ENCODE data around the gene ITGA1. TPM values are rescaled to one million over a fixed set of nuclear protein-coding genes. Genes with fewer than 3 reads are reported as not detected.
A peak's percentile ranks its signal among the peaks of the same experiment; 100 is the strongest.

ITGA1 gene
- total RNA-seq, 5 donors from 2014 or later (not counting 1 experiment from before 2014, with no cell fraction given) = 2.9 to 13.0 (median 6.8) TPM

GRCh38 chr5:52786391-52786790 lies 1.3 kb upstream of the ITGA1 start:
- H3K9me3 ChIP-seq = no peaks in the 10 kb centered on the region
- H3K36me3 ChIP-seq (ENCODE audit: control insufficient read depth in 2 of 2, extremely low read depth in 1 of 2, insufficient read depth in 1 of 2, low read length in 1 of 2) = no peaks in the 10 kb centered on the region
- WGBS (ENCODE audit: insufficient coverage) = no CpG with 5 or more reads among the region's 4 CpGs
- ChIA-PET POLR2A (no interaction called here), CTCF (interaction anchor here (0.6 to 1.9 kb wide), 4 partner anchors 13 to 131 kb away, joined by 3 to 13 read pairs (median 6); no protein-coding TSS in a partner anchor)
- DNase-seq (no peak), ATAC-seq (replicated peaks in 1 of 4) (no peak)
- no peaks in the 10 kb centered on the region for H3K9me3 Mint-ChIP-seq
- H3K27ac ChIP-seq (ENCODE audit: low read length) = no peak overlapping the region
- H3K4me1 ChIP-seq (ENCODE audit: control insufficient read depth in 1 of 2, extremely low read depth in 1 of 2, insufficient read depth in 2 of 2, low read length in 2 of 2) = peaks cover 14 to 17% of the 10 kb centered on the region in 2 experiments
- H3K27me3 ChIP-seq (replicated peaks in 1 of 2; ENCODE audit: control insufficient read depth in 2 of 2, extremely low read depth in 1 of 2, insufficient read depth in 2 of 2, low read length in 1 of 2) = peaks cover 0 to 9% of the 10 kb centered on the region in 2 experiments
- H3K36me3 Mint-ChIP-seq = no peaks in the 10 kb centered on the region
- H3K27me3 Mint-ChIP-seq = peaks cover 0 to 10% of the 10 kb centered on the region in 2 donors
- H3K4me1 Mint-ChIP-seq = peaks cover 20 to 40% (median 29%) of the 10 kb centered on the region in 3 donors
- H3K4me3 Mint-ChIP-seq = peak overlapping the region in 2 of 3 donors; percentile 19 to 93
- H3K4me3 ChIP-seq (ENCODE audit: control insufficient read depth in 1 of 2, extremely low read depth in 1 of 2, low read length in 1 of 2) = no peak overlapping the region
- peak overlapping the region in 1 of 2 donors; percentile 9 for H3K27ac Mint-ChIP-seq

DNA sequence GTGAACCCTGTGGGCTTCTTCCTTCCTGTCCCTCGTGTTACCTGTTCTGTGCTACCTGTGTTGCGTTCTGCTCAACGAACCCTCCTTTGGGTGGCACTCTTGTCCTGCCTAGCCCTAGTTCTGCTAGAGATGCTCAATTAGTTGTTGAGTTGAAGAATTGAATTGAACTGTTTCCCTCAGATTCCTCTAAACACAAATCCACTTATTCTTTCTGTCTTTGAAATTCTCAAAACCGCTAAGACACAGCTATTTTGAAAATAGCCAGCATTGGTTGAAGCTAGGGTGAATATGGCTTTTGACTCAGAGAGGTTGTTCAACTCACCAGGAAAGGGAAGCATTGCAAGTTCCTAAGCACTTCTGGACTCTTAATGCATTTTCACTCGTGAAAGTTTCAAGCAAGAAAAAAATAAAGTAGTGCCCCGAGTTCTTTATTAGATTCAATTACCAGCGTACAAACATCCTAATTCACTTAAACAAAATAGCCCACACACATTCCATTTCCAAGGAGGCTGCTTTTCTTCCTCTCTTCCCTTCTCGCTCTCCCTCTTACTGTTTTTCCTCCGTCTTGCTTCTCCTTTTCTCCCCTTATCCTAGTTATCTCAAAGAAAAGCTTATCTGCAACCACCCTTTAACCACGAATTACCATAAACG lies 642 bp upstream of the ITGA1 start:
- ATAC-seq (replicated peaks in 1 of 4) = peak; percentile 56 to 75 (median 68)
- DNase-seq = peak in 33 of 35 experiments; percentile 9 to 68 (median 33)
- peak overlapping the region; percentile 74 to 96 for H3K4me3 ChIP-seq (ENCODE audit: control insufficient read depth in 1 of 2, extremely low read depth in 1 of 2, low read length in 1 of 2)
- no peaks in the 10 kb centered on the region for H3K9me3 ChIP-seq
- H3K4me1 ChIP-seq (ENCODE audit: control insufficient read depth in 1 of 2, extremely low read depth in 1 of 2, insufficient read depth in 2 of 2, low read length in 2 of 2) = peaks cover 14 to 17% of the 10 kb centered on the region in 2 experiments
- H3K36me3 Mint-ChIP-seq = no peaks in the 10 kb centered on the region
- H3K4me3 Mint-ChIP-seq = peak overlapping the region; percentile 85 to 93 (median 87)
- POLR2A ChIA-PET = interaction anchor here in 1 of 2 donors (1.0 kb wide), 1 partner anchor 13 kb away, joined by 4 read pairs; no protein-coding TSS in a partner anchor
- H3K9me3 Mint-ChIP-seq = no peaks in the 10 kb centered on the region
- no peaks in the 10 kb centered on the region for H3K36me3 ChIP-seq (ENCODE audit: control insufficient read depth in 2 of 2, extremely low read depth in 1 of 2, insufficient read depth in 1 of 2, low read length in 1 of 2)
- peaks cover 0 to 9% of the 10 kb centered on the region in 2 experiments for H3K27me3 ChIP-seq (replicated peaks in 1 of 2; ENCODE audit: control insufficient read depth in 2 of 2, extremely low read depth in 1 of 2, insufficient read depth in 2 of 2, low read length in 1 of 2)
- CTCF ChIA-PET = interaction anchor here (0.6 to 1.9 kb wide), 15 partner anchors 8 to 131 kb away, joined by 3 to 13 read pairs (median 3); no protein-coding TSS in a partner anchor
- H3K27ac ChIP-seq (ENCODE audit: low read length) = no peak overlapping the region
- peak overlapping the region; percentile 71 to 81 for H3K27ac Mint-ChIP-seq
- H3K4me1 Mint-ChIP-seq = peaks cover 20 to 40% (median 29%) of the 10 kb centered on the region in 3 donors
- WGBS (ENCODE audit: insufficient coverage) = 10% methylated on average over 5 of the region's 11 CpGs
- peaks cover 0 to 10% of the 10 kb centered on the region in 2 donors for H3K27me3 Mint-ChIP-seq

- DNase-seq (no peak), ATAC-seq (replicated peaks in 1 of 4) (no peak)
- Mint-ChIP-seq H3K4me3 (peak overlapping the region; percentile 65 to 93 (median 87)), H3K36me3 (no peaks in the 10 kb centered on the region), H3K27me3 (peaks cover 0 to 10% of the 10 kb centered on the region in 2 donors), H3K9me3 (no peaks in the 10 kb centered on the region), H3K4me1 (peaks cover 17 to 39% (median 25%) of the 10 kb centered on the region in 3 donors), H3K27ac (no peak overlapping the region)
- POLR2A ChIA-PET = no interaction called here
- Histone ChIP-seq H3K27ac (ENCODE audit: low read length) (no peak overlapping the region), H3K27me3 (replicated peaks in 1 of 2; ENCODE audit: control insufficient read depth in 2 of 2, extremely low read depth in 1 of 2, insufficient read depth in 2 of 2, low read length in 1 of 2) (peaks cover 0 to 9% of the 10 kb centered on the region in 2 experiments), H3K9me3 (no peaks in the 10 kb centered on the region), H3K36me3 (ENCODE audit: control insufficient read depth in 2 of 2, extremely low read depth in 1 of 2, insufficient read depth in 1 of 2, low read length in 1 of 2) (no peaks in the 10 kb centered on the region), H3K4me1 (ENCODE audit: control insufficient read depth in 1 of 2, extremely low read depth in 1 of 2, insufficient read depth in 2 of 2, low read length in 2 of 2) (peaks cover 14 to 17% of the 10 kb centered on the region in 2 experiments), H3K4me3 (ENCODE audit: control insufficient read depth in 1 of 2, extremely low read depth in 1 of 2, low read length in 1 of 2) (peak overlapping the region; percentile 74 to 96)
- CTCF ChIA-PET = interaction anchor here in 1 of 2 donors (0.7 to 1.7 kb wide), 6 partner anchors 13 to 127 kb away, joined by 3 to 6 read pairs (median 5); no protein-coding TSS in a partner anchor
- WGBS (ENCODE audit: insufficient coverage) = 8% methylated on average over 2 of the region's 7 CpGs
Observed at GRCh38 chr5:52788505-52788821, 747 bp downstream of the ITGA1 start.

GRCh38 chr5:52789378-52789777 lies 1.7 kb downstream of the ITGA1 start:
- Mint-ChIP-seq H3K36me3 (no peaks in the 10 kb centered on the region), H3K9me3 (no peaks in the 10 kb centered on the region), H3K4me1 (peaks cover 15 to 37% (median 25%) of the 10 kb centered on the region in 3 donors), H3K27ac (no peak overlapping the region), H3K27me3 (peaks cover 0 to 10% of the 10 kb centered on the region in 2 donors), H3K4me3 (peak overlapping the region; percentile 65 to 93 (median 87))
- H3K4me3 ChIP-seq (ENCODE audit: control insufficient read depth in 1 of 2, extremely low read depth in 1 of 2, low read length in 1 of 2) = no peak overlapping the region
- no peak overlapping the region for H3K27ac ChIP-seq (ENCODE audit: low read length)
- POLR2A ChIA-PET = no interaction called here
- DNase-seq = no peak
- no peaks in the 10 kb centered on the region for H3K9me3 ChIP-seq
- ATAC-seq (replicated peaks in 1 of 4) = no peak
- H3K36me3 ChIP-seq (ENCODE audit: control insufficient read depth in 2 of 2, extremely low read depth in 1 of 2, insufficient read depth in 1 of 2, low read length in 1 of 2) = no peaks in the 10 kb centered on the region
- no CpG with 5 or more reads among the region's 1 CpG for WGBS (ENCODE audit: insufficient coverage)
- H3K27me3 ChIP-seq (replicated peaks in 1 of 2; ENCODE audit: control insufficient read depth in 2 of 2, extremely low read depth in 1 of 2, insufficient read depth in 2 of 2, low read length in 1 of 2) = peaks cover 0 to 9% of the 10 kb centered on the region in 2 experiments
- H3K4me1 ChIP-seq (ENCODE audit: control insufficient read depth in 1 of 2, extremely low read depth in 1 of 2, insufficient read depth in 2 of 2, low read length in 2 of 2) = peaks cover 14 to 17% of the 10 kb centered on the region in 2 experiments
- CTCF ChIA-PET = interaction anchor here (0.6 to 1.5 kb wide), 5 partner anchors 10 to 135 kb away, joined by 3 to 6 read pairs (median 3); no protein-coding TSS in a partner anchor

GRCh38 chr5:52789851-52790250 lies 2.1 kb downstream of the ITGA1 start:
- CTCF ChIA-PET = interaction anchor here in 1 of 2 donors (1.1 to 1.5 kb wide), 4 partner anchors 10 to 135 kb away, joined by 3 to 6 read pairs (median 4); no protein-coding TSS in a partner anchor
- no peaks in the 10 kb centered on the region for H3K9me3 Mint-ChIP-seq
- Histone ChIP-seq H3K4me3 (ENCODE audit: control insufficient read depth in 1 of 2, extremely low read depth in 1 of 2, low read length in 1 of 2) (no peak overlapping the region), H3K9me3 (no peaks in the 10 kb centered on the region), H3K36me3 (ENCODE audit: control insufficient read depth in 2 of 2, extremely low read depth in 1 of 2, insufficient read depth in 1 of 2, low read length in 1 of 2) (no peaks in the 10 kb centered on the region), H3K27me3 (replicated peaks in 1 of 2; ENCODE audit: control insufficient read depth in 2 of 2, extremely low read depth in 1 of 2, insufficient read depth in 2 of 2, low read length in 1 of 2) (peaks cover 0 to 9% of the 10 kb centered on the region in 2 experiments), H3K4me1 (ENCODE audit: control insufficient read depth in 1 of 2, extremely low read depth in 1 of 2, insufficient read depth in 2 of 2, low read length in 2 of 2) (peaks cover 14 to 17% of the 10 kb centered on the region in 2 experiments), H3K27ac (ENCODE audit: low read length) (no peak overlapping the region)
- POLR2A ChIA-PET = interaction anchor here in 1 of 2 donors (0.8 kb wide), 1 partner anchor 10 kb away, joined by 3 read pairs; no protein-coding TSS in a partner anchor
- ATAC-seq (replicated peaks in 1 of 4) (no peak), DNase-seq (no peak)
- H3K4me1 Mint-ChIP-seq = peaks cover 15 to 37% (median 25%) of the 10 kb centered on the region in 3 donors
- H3K27ac Mint-ChIP-seq = no peak overlapping the region
- peaks cover 0 to 8% of the 10 kb centered on the region in 2 donors for H3K27me3 Mint-ChIP-seq
- peak overlapping the region in 2 of 3 donors; percentile 65 to 87 for H3K4me3 Mint-ChIP-seq
- WGBS (ENCODE audit: insufficient coverage) = 100% methylated on average over 1 of the region's 2 CpGs
- no peaks in the 10 kb centered on the region for H3K36me3 Mint-ChIP-seq

DNA sequence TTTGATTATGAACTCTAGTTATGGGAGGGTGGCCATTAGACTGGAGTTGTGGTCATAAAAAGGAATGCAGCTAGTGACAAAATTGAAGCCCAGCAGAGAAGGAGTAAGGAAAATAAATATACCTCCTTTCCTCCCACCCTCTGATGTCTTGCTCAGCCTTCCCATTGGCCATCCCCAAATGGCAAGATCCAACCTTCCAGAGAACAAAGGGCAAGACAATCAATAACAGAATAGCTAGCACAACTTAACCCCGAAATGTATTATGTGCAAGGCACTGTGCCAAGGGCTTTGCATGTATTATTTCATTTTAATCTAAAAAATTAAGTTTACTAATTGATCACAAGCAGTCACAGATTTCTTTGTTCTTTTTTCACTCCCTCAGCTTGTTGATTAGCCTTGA lies 3.6 kb downstream of the ITGA1 start:
- Mint-ChIP-seq H3K4me1 (peaks cover 15 to 35% (median 23%) of the 10 kb centered on the region in 3 donors), H3K27ac (no peak overlapping the region), H3K27me3 (peaks cover 0 to 2% of the 10 kb centered on the region in 2 donors), H3K36me3 (no peaks in the 10 kb centered on the region), H3K9me3 (no peaks in the 10 kb centered on the region), H3K4me3 (no peak overlapping the region)
- ATAC-seq (replicated peaks in 1 of 4) (no peak), DNase-seq (no peak)
- H3K27me3 ChIP-seq (replicated peaks in 1 of 2; ENCODE audit: control insufficient read depth in 2 of 2, extremely low read depth in 1 of 2, insufficient read depth in 2 of 2, low read length in 1 of 2) = peaks cover 0 to 9% of the 10 kb centered on the region in 2 experiments
- H3K9me3 ChIP-seq = no peaks in the 10 kb centered on the region
- ChIA-PET CTCF (no interaction called here), POLR2A (no interaction called here)
- no peak overlapping the region for H3K4me3 ChIP-seq (ENCODE audit: control insufficient read depth in 1 of 2, extremely low read depth in 1 of 2, low read length in 1 of 2)
- H3K4me1 ChIP-seq (ENCODE audit: control insufficient read depth in 1 of 2, extremely low read depth in 1 of 2, insufficient read depth in 2 of 2, low read length in 2 of 2) = peaks cover 13 to 17% of the 10 kb centered on the region in 2 experiments
- no peaks in the 10 kb centered on the region for H3K36me3 ChIP-seq (ENCODE audit: control insufficient read depth in 2 of 2, extremely low read depth in 1 of 2, insufficient read depth in 1 of 2, low read length in 1 of 2)
- WGBS (ENCODE audit: insufficient coverage) = no CpG with 5 or more reads among the region's 1 CpG
- no peak overlapping the region for H3K27ac ChIP-seq (ENCODE audit: low read length)

Data from T-cell (primary cell).